Measurements from ENCODE around the gene C15orf62.

Gene C15orf62

DNA sequence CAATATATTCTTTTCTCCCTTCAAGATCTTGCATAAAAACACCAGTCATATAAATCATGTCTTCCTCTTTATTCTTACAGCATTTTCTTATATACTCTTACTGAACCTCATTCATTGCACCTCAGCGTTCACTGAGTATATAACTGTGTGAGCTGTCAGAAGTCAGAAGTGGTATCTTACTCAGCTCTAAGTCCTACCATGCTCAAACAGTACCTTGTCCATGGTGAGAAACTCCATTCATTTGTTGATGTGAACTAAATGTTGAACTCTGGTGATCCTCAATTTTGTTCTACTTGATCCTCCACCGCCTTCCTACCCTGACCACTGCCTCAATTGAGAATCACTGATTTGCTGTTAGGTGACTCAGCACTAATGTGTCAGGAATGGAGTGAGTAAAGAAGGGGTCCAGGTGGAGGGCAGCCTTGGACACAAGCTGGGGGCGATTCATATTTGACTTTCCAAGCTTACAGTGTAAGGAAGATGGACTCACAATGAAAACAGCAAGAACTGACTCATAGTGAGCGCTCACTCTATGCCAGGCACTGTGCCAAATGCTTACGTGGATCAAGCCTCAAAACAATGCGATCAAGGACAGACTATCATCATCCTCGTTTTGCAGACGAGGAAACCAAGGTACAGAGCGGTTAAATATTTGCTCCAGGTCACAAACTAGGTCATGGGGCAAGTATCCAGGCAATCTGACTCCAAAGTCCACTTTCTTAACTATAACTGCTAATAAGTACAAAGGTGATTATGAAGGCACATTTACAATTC is 23.6 kb downstream of the C15orf62 start:
- DNase-seq (ENCODE audit: low read depth, low spot score): peak; percentile 96
- in situ Hi-C loops (cut with HindIII; ENCODE audit: low sequenced_read_pairs): no loop called here
- no peak for TF ChIP-seq CTCF (IDR thresholded peaks at IDR 0.05; ENCODE audit: low read depth, low read length)
- H3K4me3 ChIP-seq (ENCODE audit: low read depth, low read length): no peak overlapping the region

DNA sequence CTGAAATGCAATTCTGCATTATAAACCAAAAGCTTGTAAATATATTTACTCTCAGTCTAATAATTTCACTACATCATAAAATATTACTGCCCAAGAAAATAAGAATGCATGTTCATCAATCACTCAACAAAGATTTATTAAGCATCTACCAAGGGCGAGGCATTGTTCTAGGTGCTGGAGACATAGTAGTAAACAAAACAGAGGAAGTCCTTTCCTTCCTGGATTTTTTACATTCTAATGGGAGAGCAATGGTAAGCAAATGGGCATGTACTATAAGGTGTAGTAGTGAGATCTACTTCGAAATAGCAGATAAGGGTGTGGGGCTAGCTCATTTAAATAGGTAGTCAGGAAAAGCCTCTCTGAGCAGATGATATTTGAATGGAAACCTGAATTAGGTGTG is 26.3 kb downstream of the C15orf62 start:
- H3K4me3 ChIP-seq (ENCODE audit: low read depth, low read length): no peak overlapping the region
- no peak for DNase-seq (ENCODE audit: low read depth, low spot score)
- TF ChIP-seq CTCF (IDR thresholded peaks at IDR 0.05; ENCODE audit: low read depth, low read length): no peak
- in situ Hi-C loops (cut with HindIII; ENCODE audit: low sequenced_read_pairs): no loop called here

DNA sequence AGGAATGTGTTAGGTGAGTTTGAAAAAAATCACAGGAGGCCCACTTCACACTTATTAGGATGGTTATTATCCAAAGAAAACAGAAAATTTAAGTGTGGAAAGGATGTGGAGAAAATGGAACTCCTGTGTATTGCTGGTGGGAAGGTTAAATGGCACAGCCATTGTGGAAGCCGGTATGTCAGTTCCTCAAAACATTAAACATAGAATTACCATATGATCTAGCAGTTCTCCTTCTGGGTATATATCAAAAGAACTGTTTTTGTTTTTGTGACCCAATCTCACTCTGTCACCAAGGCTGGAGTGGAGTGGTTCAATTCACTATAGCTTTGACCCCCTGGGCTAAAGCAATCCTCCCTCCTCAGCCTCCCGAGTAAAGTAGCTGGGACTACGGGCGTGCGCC is 26.7 kb downstream of the C15orf62 start:
- TF ChIP-seq CTCF (IDR thresholded peaks at IDR 0.05; ENCODE audit: low read depth, low read length): no peak
- no peak for DNase-seq (ENCODE audit: low read depth, low spot score)
- H3K4me3 ChIP-seq (ENCODE audit: low read depth, low read length): no peak overlapping the region
- in situ Hi-C loops (cut with HindIII; ENCODE audit: low sequenced_read_pairs): no loop called here

- in situ Hi-C loops (cut with HindIII; ENCODE audit: low sequenced_read_pairs): no loop called here
- TF ChIP-seq CTCF (IDR thresholded peaks at IDR 0.05; ENCODE audit: low read depth, low read length): no peak
- H3K4me3 ChIP-seq (ENCODE audit: low read depth, low read length): no peak overlapping the region
- DNase-seq (ENCODE audit: low read depth, low spot score): no peak
These were observed 29.7 kb downstream of the C15orf62 start for GRCh38 chr15:40799523-40799922.

- H3K4me3 ChIP-seq (ENCODE audit: low read depth, low read length): no peak overlapping the region
- DNase-seq (ENCODE audit: low read depth, low spot score): no peak
- in situ Hi-C loops (cut with HindIII; ENCODE audit: low sequenced_read_pairs): no loop called here
- no peak for TF ChIP-seq CTCF (IDR thresholded peaks at IDR 0.05; ENCODE audit: low read depth, low read length)
These were observed 33.3 kb downstream of the C15orf62 start for GRCh38 chr15:40803076-40803475.

GRCh38 chr15:40803688-40804087 is 33.9 kb downstream of the C15orf62 start:
- DNase-seq (ENCODE audit: low read depth, low spot score): no peak
- TF ChIP-seq CTCF (IDR thresholded peaks at IDR 0.05; ENCODE audit: low read depth, low read length): no peak
- in situ Hi-C loops (cut with HindIII; ENCODE audit: low sequenced_read_pairs): no loop called here
- H3K4me3 ChIP-seq (ENCODE audit: low read depth, low read length): no peak overlapping the region
